GM13977 (cell line): ENCODE measurements around the gene ZNF300.
"Not testable (repeated sequence)": the region's sequence is repeated elsewhere in the genome, so short reads cannot be mapped to it uniquely, and the experiment has no call there.

Experiments
- DNase-seq: peaks from one replicate; pipeline ENCODE4 v3.0.0; 2012; ENCODE audit warnings: low spot score
- in situ Hi-C: fragments of 300-500 bp; cut with MboI; formaldehyde crosslinking; loops from one replicate; pipeline ENCODE4 v1.12.0; 2022; ENCODE audit warnings: low sequenced_read_pairs, low pct_unique_long_range_greater_than_20kb, mixed read lengths, inconsistent platforms; ENCODE audit not compliant: unreplicated experiment
- TF ChIP-seq, protein P1 (sequence below): IDR thresholded peaks from 2 replicates; pipeline ENCODE4 v1.5.1; 2012; ENCODE audit warnings: mild to moderate bottlenecking, control low read depth; ENCODE audit not compliant: insufficient read depth; ENCODE audit errors: extremely low read depth, missing control alignments

The ZNF300 gene

GRCh38 chr5:150862070-150862469 is 42.7 kb downstream of the ZNF300 start:
- no peak for DNase-seq
- TF ChIP-seq, protein P1, sequence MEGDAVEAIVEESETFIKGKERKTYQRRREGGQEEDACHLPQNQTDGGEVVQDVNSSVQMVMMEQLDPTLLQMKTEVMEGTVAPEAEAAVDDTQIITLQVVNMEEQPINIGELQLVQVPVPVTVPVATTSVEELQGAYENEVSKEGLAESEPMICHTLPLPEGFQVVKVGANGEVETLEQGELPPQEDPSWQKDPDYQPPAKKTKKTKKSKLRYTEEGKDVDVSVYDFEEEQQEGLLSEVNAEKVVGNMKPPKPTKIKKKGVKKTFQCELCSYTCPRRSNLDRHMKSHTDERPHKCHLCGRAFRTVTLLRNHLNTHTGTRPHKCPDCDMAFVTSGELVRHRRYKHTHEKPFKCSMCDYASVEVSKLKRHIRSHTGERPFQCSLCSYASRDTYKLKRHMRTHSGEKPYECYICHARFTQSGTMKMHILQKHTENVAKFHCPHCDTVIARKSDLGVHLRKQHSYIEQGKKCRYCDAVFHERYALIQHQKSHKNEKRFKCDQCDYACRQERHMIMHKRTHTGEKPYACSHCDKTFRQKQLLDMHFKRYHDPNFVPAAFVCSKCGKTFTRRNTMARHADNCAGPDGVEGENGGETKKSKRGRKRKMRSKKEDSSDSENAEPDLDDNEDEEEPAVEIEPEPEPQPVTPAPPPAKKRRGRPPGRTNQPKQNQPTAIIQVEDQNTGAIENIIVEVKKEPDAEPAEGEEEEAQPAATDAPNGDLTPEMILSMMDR = no peak

GRCh38 chr5:150860246-150860821 is 44.4 kb downstream of the ZNF300 start:
- TF ChIP-seq, protein P1 = no peak
- in situ Hi-C loops = no loop called here
- DNase-seq = no peak

More at GRCh38 chr5:150862070-150862469, 42.7 kb downstream of the ZNF300 start:
- in situ Hi-C loops = no loop called here

DNA sequence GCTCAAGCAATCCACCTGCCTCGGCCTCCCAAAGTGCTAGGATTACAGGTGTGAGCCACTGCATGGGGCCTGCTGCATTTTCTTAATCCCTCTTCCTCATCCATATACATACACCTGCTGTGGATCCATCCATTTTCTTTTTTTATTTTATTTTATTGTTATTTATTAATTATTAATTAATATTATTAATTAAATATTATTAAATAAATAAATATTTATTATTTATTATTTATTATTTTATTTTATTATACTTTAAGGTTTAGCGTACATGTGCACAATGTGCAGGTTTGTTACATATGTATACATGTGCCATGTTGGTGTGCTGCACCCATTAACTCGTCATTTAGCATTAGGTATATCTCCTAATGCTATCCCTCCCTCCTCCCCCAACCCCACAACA is 48.1 kb downstream of the ZNF300 start:
- DNase-seq, in situ Hi-C loops: not testable (repeated sequence)

GRCh38 chr5:150853561-150853960 is 51.2 kb downstream of the ZNF300 start:
- no peak for DNase-seq
- in situ Hi-C loops = no loop called here
- TF ChIP-seq, protein P1 = no peak

GRCh38 chr5:150851039-150851438 is 53.7 kb downstream of the ZNF300 start:
- in situ Hi-C loops = no loop called here
- TF ChIP-seq, protein P1 = no peak
- no peak for DNase-seq

GRCh38 chr5:150848271-150848670 is 56.5 kb downstream of the ZNF300 start:
- DNase-seq = no peak
- in situ Hi-C loops = no loop called here
- TF ChIP-seq, protein P1 = no peak

GRCh38 chr5:150847334-150847695 is 57.5 kb downstream of the ZNF300 start:
- DNase-seq = no peak
- in situ Hi-C loops = no loop called here
- TF ChIP-seq, protein P1 = no peak
